Left lung (tissue), 10 donors: ENCODE results near the gene PACC1. TPM values are rescaled to one million over a fixed set of nuclear protein-coding genes. Genes with fewer than 3 reads are reported as not detected.

Source experiments
- ATAC-seq: fragments of 200-7000 bp; cut with Tn5 transposase; one replicate; pipeline ENCODE4 v1.9.1; 2020; ENCODE audit warnings: moderate library complexity
- DNase-seq, 4 donors: peaks; one replicate each; pipeline ENCODE4 v3.0.0-alpha.2; 2013 to 2020
- H3K27ac ChIP-seq, 2 donors: fragments of 200-600 bp; sonication (generic) in 1 of 2; one replicate each; pipeline versions ENCODE4 v1.5.0 to v1.8.0; 2020 to 2021
- H3K27me3 ChIP-seq, 2 donors: fragments of 200-600 bp; sonication (generic) in 1 of 2; one replicate each; pipeline versions ENCODE4 v1.5.0 to v1.8.0; 2020 to 2021
- H3K36me3 ChIP-seq, 2 donors: fragments of 200-600 bp; sonication (generic) in 1 of 2; one replicate each; pipeline versions ENCODE4 v1.5.0 to v1.8.0; 2020 to 2021
- H3K4me1 ChIP-seq, 2 donors: fragments of 200-600 bp; one replicate each; pipeline ENCODE4 v1.8.0; 2021
- H3K4me3 ChIP-seq, 2 donors: fragments of 200-600 bp; sonication (generic) in 1 of 2; one replicate each; pipeline versions ENCODE4 v1.5.0 to v1.8.0; 2020 to 2021; ENCODE audit warnings: mild to moderate bottlenecking in 1 of 2
- H3K9me3 ChIP-seq, 2 donors: fragments of 200-600 bp; sonication (generic) in 1 of 2; one replicate each; pipeline versions ENCODE4 v1.5.0 to v1.8.0; 2020 to 2021
- intact Hi-C, 2 donors: fragments of 100-400 bp; cut with DNase I; formaldehyde crosslinking; loops; one replicate each; pipeline versions ENCODE4 v1.11.2 to v1.14.2; 2022
- polyA plus RNA-seq, 6 donors: library from polyadenylated mRNA; unstranded; fragments of 120-200 nt; gene quantifications; one replicate each; pipeline ENCODE4 v1.2.1, GENCODE V29; 2013; ENCODE audit not compliant: insufficient read length in 6 of 6
- total RNA-seq, 2 donors: library from RNA; stranded (reverse); fragmentation: NEBNext Ultra II Directional; extraction: Animal tissue kit (Norgen Biotek cat#: 25700); gene quantifications; one replicate each; pipeline ENCODE4 v1.2.1, GENCODE V29; 2021
- TF ChIP-seq, protein P1 (sequence below), 2 donors: fragments of 200-600 bp; sonication (generic) in 1 of 2; IDR thresholded peaks; one replicate each; pipeline versions ENCODE4 v1.5.0 to v1.8.0; 2021; ENCODE audit warnings: antibody characterized with exemption in 2 of 2
- donor health status: DM: no; HTN: yes; CAD: no.
- donor health status: DM: no; HTN: no; CAD: no.

The PACC1 gene
- total and polyA plus RNA-seq, 8 donors, result 7.2 to 11.6 (median 7.6) TPM

DNA sequence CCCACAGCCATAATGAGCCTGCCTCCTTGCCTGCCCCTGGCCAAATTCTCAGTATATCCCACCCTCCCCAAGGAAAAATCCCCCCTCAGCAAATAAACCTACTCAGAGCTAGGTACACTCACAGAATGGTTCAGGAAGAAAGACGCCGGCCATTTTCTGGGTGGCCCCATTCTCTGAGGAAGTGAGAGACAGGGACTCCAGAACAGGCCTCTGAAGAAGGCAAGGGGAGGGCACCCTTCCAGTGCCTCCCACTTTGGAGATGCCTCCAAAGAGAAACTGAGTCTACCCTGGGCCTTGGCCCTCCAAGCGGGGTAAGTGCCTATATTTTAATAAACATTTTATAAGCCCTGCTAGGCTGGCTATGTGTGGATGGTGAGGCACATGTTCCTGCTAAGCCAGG, 2.3 kb downstream of the PACC1 start:
- intact Hi-C loops, result no loop called here
- TF ChIP-seq, protein P1, sequence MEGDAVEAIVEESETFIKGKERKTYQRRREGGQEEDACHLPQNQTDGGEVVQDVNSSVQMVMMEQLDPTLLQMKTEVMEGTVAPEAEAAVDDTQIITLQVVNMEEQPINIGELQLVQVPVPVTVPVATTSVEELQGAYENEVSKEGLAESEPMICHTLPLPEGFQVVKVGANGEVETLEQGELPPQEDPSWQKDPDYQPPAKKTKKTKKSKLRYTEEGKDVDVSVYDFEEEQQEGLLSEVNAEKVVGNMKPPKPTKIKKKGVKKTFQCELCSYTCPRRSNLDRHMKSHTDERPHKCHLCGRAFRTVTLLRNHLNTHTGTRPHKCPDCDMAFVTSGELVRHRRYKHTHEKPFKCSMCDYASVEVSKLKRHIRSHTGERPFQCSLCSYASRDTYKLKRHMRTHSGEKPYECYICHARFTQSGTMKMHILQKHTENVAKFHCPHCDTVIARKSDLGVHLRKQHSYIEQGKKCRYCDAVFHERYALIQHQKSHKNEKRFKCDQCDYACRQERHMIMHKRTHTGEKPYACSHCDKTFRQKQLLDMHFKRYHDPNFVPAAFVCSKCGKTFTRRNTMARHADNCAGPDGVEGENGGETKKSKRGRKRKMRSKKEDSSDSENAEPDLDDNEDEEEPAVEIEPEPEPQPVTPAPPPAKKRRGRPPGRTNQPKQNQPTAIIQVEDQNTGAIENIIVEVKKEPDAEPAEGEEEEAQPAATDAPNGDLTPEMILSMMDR (IDR thresholded peaks at IDR 0.05), result no peak
- DNase-seq (no peak), ATAC-seq (no peak)
- Histone ChIP-seq H3K27me3 (no peaks in the 10 kb centered on the region), H3K4me1 (peaks cover 0 to 42% of the 10 kb centered on the region in 2 donors), H3K27ac (no peak overlapping the region), H3K36me3 (peaks cover 0 to 37% of the 10 kb centered on the region in 2 donors), H3K4me3 (no peak overlapping the region), H3K9me3 (no peaks in the 10 kb centered on the region)

DNA sequence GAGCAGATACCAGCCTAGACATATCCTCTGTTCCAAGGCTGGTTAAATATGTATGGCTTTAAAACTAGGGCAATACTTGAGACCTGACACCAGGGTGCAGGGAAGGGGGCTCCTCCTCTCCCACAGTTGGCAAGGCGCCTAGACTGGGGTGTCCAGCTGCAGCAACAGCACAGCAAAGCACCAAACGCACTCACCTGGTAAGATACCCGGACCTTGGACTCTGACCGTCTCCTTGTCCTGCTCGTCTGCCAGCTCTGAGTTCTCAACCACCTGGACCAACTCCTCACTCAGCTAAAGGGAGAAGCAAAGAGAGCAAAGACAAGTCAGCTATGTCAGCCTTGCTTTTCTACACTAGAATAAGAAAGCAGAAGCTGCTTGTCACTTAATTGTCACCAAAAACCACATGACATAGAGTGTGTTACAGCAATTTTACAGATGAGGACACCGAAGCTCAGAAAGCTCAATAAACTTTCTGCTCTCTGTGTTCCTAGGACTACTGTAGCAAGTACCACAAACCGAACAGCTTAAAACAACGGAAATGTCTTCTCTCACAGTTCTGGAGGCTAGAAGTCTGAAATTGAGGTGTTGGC, 4.4 kb downstream of the PACC1 start:
- intact Hi-C loops, result no loop called here
- ATAC-seq (no peak), DNase-seq (no peak)
- peaks cover 0 to 58% of the 10 kb centered on the region in 2 donors for H3K36me3 ChIP-seq
- TF ChIP-seq, protein P1 (IDR thresholded peaks at IDR 0.05), result no peak
- no peak overlapping the region for H3K27ac ChIP-seq
- peaks cover 0 to 37% of the 10 kb centered on the region in 2 donors for H3K4me1 ChIP-seq
- no peak overlapping the region for H3K4me3 ChIP-seq
- no peaks in the 10 kb centered on the region for H3K9me3 ChIP-seq
- H3K27me3 ChIP-seq, result no peaks in the 10 kb centered on the region

DNA sequence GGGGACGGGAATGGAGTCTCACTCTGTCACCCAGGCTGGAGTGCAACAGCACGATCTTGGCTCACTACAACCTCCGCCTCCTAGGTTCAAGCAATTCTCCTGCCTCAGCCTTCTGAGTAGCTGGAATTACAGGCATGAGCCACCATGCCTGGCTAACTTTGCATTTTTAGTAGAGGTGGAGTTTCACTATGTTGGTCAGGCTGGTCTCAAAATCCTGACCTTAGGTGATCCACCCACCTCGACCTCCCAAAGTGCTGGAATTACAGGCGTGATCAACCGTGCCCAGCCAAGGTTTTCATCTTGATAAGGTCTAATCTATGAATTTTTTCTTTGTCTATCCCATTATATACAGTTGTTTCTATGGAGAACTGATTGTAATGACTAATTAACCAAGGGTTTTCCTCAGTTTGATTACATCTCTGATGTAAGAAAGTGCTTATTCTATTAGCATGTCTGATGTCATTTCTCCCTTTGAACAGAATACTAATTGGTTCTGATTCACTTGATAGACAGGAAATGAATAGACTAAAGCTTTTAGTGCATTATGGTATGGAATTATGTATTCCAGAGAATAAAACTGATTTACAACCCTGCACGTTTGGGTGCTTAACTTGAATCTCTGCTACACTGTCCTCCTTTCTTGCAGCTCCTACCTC, 11.9 kb downstream of the PACC1 start:
- Histone ChIP-seq H3K27me3 (no peaks in the 10 kb centered on the region), H3K36me3 (peaks cover 0 to 32% of the 10 kb centered on the region in 2 donors), H3K27ac (no peak overlapping the region), H3K9me3 (peaks cover 0 to 6% of the 10 kb centered on the region in 2 donors), H3K4me3 (no peak overlapping the region), H3K4me1 (peaks cover 0 to 10% of the 10 kb centered on the region in 2 donors)
- intact Hi-C loops, result no loop called here
- ATAC-seq (no peak), DNase-seq (no peak)
- TF ChIP-seq, protein P1 (IDR thresholded peaks at IDR 0.05), result no peak

DNA sequence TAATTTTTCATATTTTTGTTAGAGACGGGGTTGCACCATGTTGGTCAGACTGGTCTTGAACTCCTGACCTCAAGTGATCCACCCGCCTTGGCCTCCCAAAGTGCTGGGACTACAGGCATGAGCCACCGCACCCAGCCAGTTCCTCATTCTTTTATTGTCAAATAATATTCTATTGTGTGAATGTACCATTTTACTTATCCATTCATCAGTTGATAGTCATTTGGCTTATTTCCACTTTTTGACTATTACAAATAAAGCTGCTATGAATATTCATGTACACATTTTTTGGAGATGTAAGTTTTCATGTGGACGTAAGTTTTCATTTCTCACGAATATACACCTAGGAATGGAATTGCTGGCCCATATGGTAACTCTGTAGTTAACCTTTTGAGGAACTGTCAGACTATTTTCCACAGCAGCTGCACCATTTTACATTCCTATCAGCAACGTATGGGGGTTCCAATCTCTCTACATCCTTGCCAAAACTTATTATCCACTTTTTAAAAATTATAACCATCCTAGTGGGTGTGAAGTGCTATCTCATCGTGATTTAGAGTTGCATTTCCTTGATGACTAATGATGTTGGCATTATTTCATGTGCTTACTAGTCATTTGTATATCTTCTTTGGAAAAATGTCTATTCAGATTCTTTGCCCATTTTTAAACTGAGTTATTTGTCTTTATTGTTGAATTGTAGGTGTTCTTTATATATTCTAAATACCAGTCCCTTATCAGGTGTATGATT, 12.7 kb downstream of the PACC1 start:
- Histone ChIP-seq H3K27ac (no peak overlapping the region), H3K4me1 (peaks cover 0 to 10% of the 10 kb centered on the region in 2 donors), H3K9me3 (peaks cover 0 to 13% of the 10 kb centered on the region in 2 donors), H3K4me3 (no peak overlapping the region), H3K36me3 (peaks cover 0 to 25% of the 10 kb centered on the region in 2 donors), H3K27me3 (no peaks in the 10 kb centered on the region)
- TF ChIP-seq, protein P1 (IDR thresholded peaks at IDR 0.05), result no peak
- DNase-seq (no peak), ATAC-seq (no peak)
- intact Hi-C loops, result no loop called here

DNA sequence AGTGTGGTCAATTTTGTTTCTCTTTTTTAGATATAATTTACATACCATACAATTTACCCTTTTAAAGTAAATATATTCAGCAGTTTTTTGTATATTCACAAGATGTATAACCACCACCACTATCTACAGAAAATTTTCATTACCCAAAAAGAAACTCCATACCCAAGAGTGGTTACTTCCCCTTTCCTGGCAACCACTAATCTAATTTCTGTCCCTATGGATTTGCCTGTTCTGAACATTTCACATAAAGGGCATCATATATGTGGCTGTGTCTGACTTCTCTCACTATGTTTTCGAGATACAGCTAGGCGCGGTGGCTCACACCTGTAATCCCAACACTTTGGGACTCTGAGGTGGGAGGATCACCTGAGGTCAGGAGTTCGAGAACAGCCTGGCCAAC, 13.6 kb downstream of the PACC1 start:
- Histone ChIP-seq H3K9me3 (peaks cover 0 to 23% of the 10 kb centered on the region in 2 donors), H3K36me3 (peaks cover 0 to 15% of the 10 kb centered on the region in 2 donors), H3K27me3 (no peaks in the 10 kb centered on the region), H3K27ac (no peak overlapping the region), H3K4me1 (peaks cover 0 to 10% of the 10 kb centered on the region in 2 donors), H3K4me3 (no peak overlapping the region)
- no peak for ATAC-seq
- TF ChIP-seq, protein P1 (IDR thresholded peaks at IDR 0.05), result no peak
- no peak for DNase-seq
- intact Hi-C loops, result no loop called here
